ENCODE results near the gene NPHS1. TPM values are rescaled to one million over a fixed set of nuclear protein-coding genes. Genes with fewer than 3 reads are reported as not detected.

Gene NPHS1
- total RNA-seq: 0.68 and 0.92 TPM in 2 replicates

GRCh38 chr19:35852029-35852780, at the start of gene NPHS1:
NPHS1 (minus strand) TSS chr19:35852504; CDS start chr19:35851837, 667 bp downstream.
- DNase-seq (ENCODE audit: low read depth): no peak
- Histone ChIP-seq H3K27me3 (ENCODE audit: control insufficient read depth, insufficient read depth, low read length) (peaks cover 57% of the 10 kb centered on the region), H3K4me3 (ENCODE audit: low read depth, low read length) (no peak within 1 kb of the TSS), H3K36me3 (ENCODE audit: control insufficient read depth, insufficient read depth, low read length) (no peaks in the 10 kb centered on the region)
- no peak for TF ChIP-seq CTCF (IDR thresholded peaks at IDR 0.05; ENCODE audit: insufficient read depth, low read length, poor library complexity, severe bottlenecking)

- no peak for DNase-seq (ENCODE audit: low read depth)
- H3K27me3 ChIP-seq (ENCODE audit: control insufficient read depth, insufficient read depth, low read length): no peaks in the 10 kb centered on the region
These were observed 48.8 kb upstream of the NPHS1 start for GRCh38 chr19:35901055-35901644.

GRCh38 chr19:35899547-35900214, 47.4 kb upstream of the NPHS1 start:
- Histone ChIP-seq H3K27me3 (ENCODE audit: control insufficient read depth, insufficient read depth, low read length) (no peaks in the 10 kb centered on the region), H3K36me3 (ENCODE audit: control insufficient read depth, insufficient read depth, low read length) (peaks cover 1% of the 10 kb centered on the region), H3K4me3 (ENCODE audit: low read depth, low read length) (peak overlapping the region; percentile 54)
- TF ChIP-seq CTCF (IDR thresholded peaks at IDR 0.05; ENCODE audit: insufficient read depth, low read length, poor library complexity, severe bottlenecking): no peak
- DNase-seq (ENCODE audit: low read depth): peak; percentile 72

More at GRCh38 chr19:35901055-35901644, 48.8 kb upstream of the NPHS1 start:
- Histone ChIP-seq H3K4me3 (ENCODE audit: low read depth, low read length) (no peak overlapping the region), H3K36me3 (ENCODE audit: control insufficient read depth, insufficient read depth, low read length) (no peaks in the 10 kb centered on the region)
- no peak for TF ChIP-seq CTCF (IDR thresholded peaks at IDR 0.05; ENCODE audit: insufficient read depth, low read length, poor library complexity, severe bottlenecking)

- TF ChIP-seq CTCF (IDR thresholded peaks at IDR 0.05; ENCODE audit: insufficient read depth, low read length, poor library complexity, severe bottlenecking): no peak
- Histone ChIP-seq H3K36me3 (ENCODE audit: control insufficient read depth, insufficient read depth, low read length) (peaks cover 1% of the 10 kb centered on the region), H3K4me3 (ENCODE audit: low read depth, low read length) (peak overlapping the region; percentile 54), H3K27me3 (ENCODE audit: control insufficient read depth, insufficient read depth, low read length) (no peaks in the 10 kb centered on the region)
- DNase-seq (ENCODE audit: low read depth): no peak
These were observed 46.1 kb upstream of the NPHS1 start for GRCh38 chr19:35898499-35898809.

GRCh38 chr19:35897706-35898451, 45.6 kb upstream of the NPHS1 start:
- peak overlapping the region; percentile 54 for H3K4me3 ChIP-seq (ENCODE audit: low read depth, low read length)
- peaks cover 1% of the 10 kb centered on the region for H3K36me3 ChIP-seq (ENCODE audit: control insufficient read depth, insufficient read depth, low read length)
- no peak for TF ChIP-seq CTCF (IDR thresholded peaks at IDR 0.05; ENCODE audit: insufficient read depth, low read length, poor library complexity, severe bottlenecking)
- no peak for DNase-seq (ENCODE audit: low read depth)
- H3K27me3 ChIP-seq (ENCODE audit: control insufficient read depth, insufficient read depth, low read length): no peaks in the 10 kb centered on the region
